ENCODE results near the gene LANCL3. TPM values are rescaled to one million over a fixed set of nuclear protein-coding genes. Genes with fewer than 3 reads are reported as not detected.

Gene LANCL3
- total RNA-seq, 3 donors from 2014 or later: 4.3 to 6.9 (median 6.5) TPM

- TF ChIP-seq CTCF (IDR thresholded peaks at IDR 0.05): no peak
- Histone ChIP-seq H3K9me3 (no peaks in the 10 kb centered on the region), H3K4me1 (ENCODE audit: low read depth) (no peaks in the 10 kb centered on the region), H3K36me3 (ENCODE audit: low read depth) (no peaks in the 10 kb centered on the region), H3K4me3 (no peak overlapping the region)
- intact Hi-C loops (cut with DNase I, micrococcal nuclease): no loop called here
- no peak for DNase-seq
- no peak for ATAC-seq
Observed at GRCh38 chrX:37590047-37590446, 18.6 kb downstream of the LANCL3 start.

GRCh38 chrX:37594755-37595382 is 23.4 kb downstream of the LANCL3 start:
- ATAC-seq (peak; percentile 54), DNase-seq (no peak)
- intact Hi-C loops (cut with DNase I, micrococcal nuclease): no loop called here
- TF ChIP-seq CTCF (IDR thresholded peaks at IDR 0.05): no peak
- H3K4me3 ChIP-seq: no peak overlapping the region
- no peaks in the 10 kb centered on the region for H3K36me3 ChIP-seq (ENCODE audit: low read depth)
- no peaks in the 10 kb centered on the region for H3K4me1 ChIP-seq (ENCODE audit: low read depth)
- no peaks in the 10 kb centered on the region for H3K9me3 ChIP-seq

GRCh38 chrX:37599729-37600128 is 28.3 kb downstream of the LANCL3 start:
- TF ChIP-seq CTCF (IDR thresholded peaks at IDR 0.05): no peak
- no peak overlapping the region for H3K4me3 ChIP-seq
- H3K9me3 ChIP-seq: no peaks in the 10 kb centered on the region
- DNase-seq: peak in 1 of 3 donors; percentile 12
- no peaks in the 10 kb centered on the region for H3K36me3 ChIP-seq (ENCODE audit: low read depth)
- intact Hi-C loops (cut with DNase I, micrococcal nuclease): no loop called here
- no peaks in the 10 kb centered on the region for H3K4me1 ChIP-seq (ENCODE audit: low read depth)
- ATAC-seq: no peak

- intact Hi-C loops (cut with DNase I, micrococcal nuclease): no loop called here
- ATAC-seq: no peak
- H3K4me3 ChIP-seq: no peak overlapping the region
- no peaks in the 10 kb centered on the region for H3K9me3 ChIP-seq
- DNase-seq: no peak
- no peak for TF ChIP-seq CTCF (IDR thresholded peaks at IDR 0.05)
- H3K36me3 ChIP-seq (ENCODE audit: low read depth): no peaks in the 10 kb centered on the region
- H3K4me1 ChIP-seq (ENCODE audit: low read depth): no peaks in the 10 kb centered on the region
Observed at GRCh38 chrX:37603938-37604409, 32.5 kb downstream of the LANCL3 start.

GRCh38 chrX:37607243-37607642 is 35.8 kb downstream of the LANCL3 start:
- H3K36me3 ChIP-seq (ENCODE audit: low read depth): no peaks in the 10 kb centered on the region
- no peak overlapping the region for H3K4me3 ChIP-seq
- no peak for DNase-seq
- no peak for ATAC-seq
- intact Hi-C loops (cut with DNase I, micrococcal nuclease): no loop called here
- no peaks in the 10 kb centered on the region for H3K4me1 ChIP-seq (ENCODE audit: low read depth)
- no peak for TF ChIP-seq CTCF (IDR thresholded peaks at IDR 0.05)
- no peaks in the 10 kb centered on the region for H3K9me3 ChIP-seq

GRCh38 chrX:37608156-37608555 is 36.7 kb downstream of the LANCL3 start:
- intact Hi-C loops (cut with DNase I, micrococcal nuclease): no loop called here
- Histone ChIP-seq H3K4me1 (ENCODE audit: low read depth) (no peaks in the 10 kb centered on the region), H3K36me3 (ENCODE audit: low read depth) (no peaks in the 10 kb centered on the region), H3K4me3 (no peak overlapping the region), H3K9me3 (no peaks in the 10 kb centered on the region)
- no peak for TF ChIP-seq CTCF (IDR thresholded peaks at IDR 0.05)
- DNase-seq (no peak), ATAC-seq (no peak)
